Brain microvascular endothelial cell (primary cell): ENCODE data around the gene NUCKS1.

Experiments
- DNase-seq: peaks from one replicate; pipeline ENCODE4 v3.0.0-alpha.2; 2020
- H3K27ac ChIP-seq: fragments of 250-450 bp; sonication (Bioruptor Pico); 2 replicates; pipeline ENCODE4 v1.5.1; 2020; ENCODE audit warnings: mild to moderate bottlenecking, moderate library complexity
- H3K27me3 ChIP-seq: fragments of 250-450 bp; sonication (Bioruptor Pico); replicated peaks from 2 replicates; pipeline ENCODE4 v1.5.1; 2020; ENCODE audit warnings: mild to moderate bottlenecking
- H3K36me3 ChIP-seq: fragments of 250-450 bp; sonication (Bioruptor Pico); replicated peaks from 2 replicates; pipeline ENCODE4 v1.5.1; 2020; ENCODE audit warnings: mild to moderate bottlenecking
- H3K4me3 ChIP-seq: 2 replicates; pipeline ENCODE4 v1.5.1; 2011; ENCODE audit warnings: low read depth, mild to moderate bottlenecking, control low read depth, low read length, moderate library complexity
- in situ Hi-C: cut with HindIII; loops from 2 replicates; pipeline ENCODE4 v1.10.0; 2017; ENCODE audit warnings: low sequenced_read_pairs, low pct_ligation_motif_present
- TF ChIP-seq, protein P1 (sequence below): IDR thresholded peaks from 2 replicates; pipeline ENCODE4 v1.5.1; 2011; ENCODE audit warnings: low read depth, mild to moderate bottlenecking, moderate library complexity, low read length, control low read depth, inconsistent platforms; ENCODE audit errors: missing control alignments

NUCKS1 gene

DNA sequence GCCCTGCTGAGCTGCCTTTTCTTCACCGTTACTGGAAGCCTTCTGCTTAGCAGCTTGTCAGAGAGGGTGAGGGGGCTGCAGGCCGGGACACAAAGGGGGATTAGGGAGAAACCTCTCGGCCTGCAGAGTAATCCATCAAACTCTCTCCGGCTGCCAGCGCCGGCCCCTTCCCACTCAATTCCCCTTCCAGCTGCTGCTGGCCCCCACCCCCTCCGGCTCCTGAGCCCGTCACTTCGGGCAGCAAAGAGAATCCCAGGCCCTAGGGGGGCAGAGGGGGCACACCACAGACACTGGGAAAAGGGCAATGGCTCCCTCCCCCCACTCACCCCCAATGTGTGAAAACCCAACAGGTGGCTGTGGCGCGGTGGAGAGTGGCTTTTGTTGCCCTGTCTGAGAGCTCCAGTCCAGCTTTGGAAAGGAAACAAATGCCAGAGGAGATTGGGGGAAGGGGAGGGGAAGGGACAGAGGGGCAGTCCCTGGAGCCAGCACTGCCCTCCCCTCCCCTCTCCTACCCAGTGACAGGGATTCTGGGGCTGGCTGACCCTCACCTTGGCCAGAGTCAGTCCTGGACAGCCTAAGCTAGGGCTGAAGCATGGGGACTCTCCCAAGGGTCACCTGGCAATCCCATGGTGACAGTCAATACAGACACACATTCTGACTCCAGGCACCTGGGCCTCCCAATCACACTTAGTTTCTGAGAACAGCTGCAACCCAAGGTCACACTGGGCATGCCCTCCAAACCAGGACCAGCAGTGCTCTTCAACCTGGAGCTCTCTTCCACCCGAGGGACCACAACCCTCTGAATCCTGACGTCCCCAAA is 79.2 kb downstream of the NUCKS1 start:
- Histone ChIP-seq H3K4me3 (no peak overlapping the region), H3K27ac (no peak overlapping the region), H3K27me3 (no peaks in the 10 kb centered on the region), H3K36me3 (no peaks in the 10 kb centered on the region)
- TF ChIP-seq, protein P1, sequence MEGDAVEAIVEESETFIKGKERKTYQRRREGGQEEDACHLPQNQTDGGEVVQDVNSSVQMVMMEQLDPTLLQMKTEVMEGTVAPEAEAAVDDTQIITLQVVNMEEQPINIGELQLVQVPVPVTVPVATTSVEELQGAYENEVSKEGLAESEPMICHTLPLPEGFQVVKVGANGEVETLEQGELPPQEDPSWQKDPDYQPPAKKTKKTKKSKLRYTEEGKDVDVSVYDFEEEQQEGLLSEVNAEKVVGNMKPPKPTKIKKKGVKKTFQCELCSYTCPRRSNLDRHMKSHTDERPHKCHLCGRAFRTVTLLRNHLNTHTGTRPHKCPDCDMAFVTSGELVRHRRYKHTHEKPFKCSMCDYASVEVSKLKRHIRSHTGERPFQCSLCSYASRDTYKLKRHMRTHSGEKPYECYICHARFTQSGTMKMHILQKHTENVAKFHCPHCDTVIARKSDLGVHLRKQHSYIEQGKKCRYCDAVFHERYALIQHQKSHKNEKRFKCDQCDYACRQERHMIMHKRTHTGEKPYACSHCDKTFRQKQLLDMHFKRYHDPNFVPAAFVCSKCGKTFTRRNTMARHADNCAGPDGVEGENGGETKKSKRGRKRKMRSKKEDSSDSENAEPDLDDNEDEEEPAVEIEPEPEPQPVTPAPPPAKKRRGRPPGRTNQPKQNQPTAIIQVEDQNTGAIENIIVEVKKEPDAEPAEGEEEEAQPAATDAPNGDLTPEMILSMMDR: no peak
- DNase-seq: no peak
- in situ Hi-C loops: no loop called here

DNA sequence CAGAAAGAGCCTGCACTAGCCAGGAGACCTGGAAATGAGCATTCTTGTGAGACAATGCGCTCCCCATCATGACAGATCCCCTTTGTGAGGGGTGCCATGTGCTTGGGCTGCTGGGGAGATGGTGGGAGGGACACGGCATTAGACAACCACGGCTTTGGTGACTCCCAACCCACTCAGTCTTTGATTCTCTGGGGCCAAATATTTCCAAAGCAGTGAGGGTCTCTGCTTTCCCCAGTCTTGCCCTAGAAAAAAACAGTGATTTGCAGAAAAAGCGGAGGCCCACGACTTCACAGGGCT is 79.9 kb downstream of the NUCKS1 start:
- H3K36me3 ChIP-seq: no peaks in the 10 kb centered on the region
- no peak for DNase-seq
- TF ChIP-seq, protein P1: no peak
- in situ Hi-C loops: no loop called here
- H3K27ac ChIP-seq: no peak overlapping the region
- no peak overlapping the region for H3K4me3 ChIP-seq
- H3K27me3 ChIP-seq: no peaks in the 10 kb centered on the region

DNA sequence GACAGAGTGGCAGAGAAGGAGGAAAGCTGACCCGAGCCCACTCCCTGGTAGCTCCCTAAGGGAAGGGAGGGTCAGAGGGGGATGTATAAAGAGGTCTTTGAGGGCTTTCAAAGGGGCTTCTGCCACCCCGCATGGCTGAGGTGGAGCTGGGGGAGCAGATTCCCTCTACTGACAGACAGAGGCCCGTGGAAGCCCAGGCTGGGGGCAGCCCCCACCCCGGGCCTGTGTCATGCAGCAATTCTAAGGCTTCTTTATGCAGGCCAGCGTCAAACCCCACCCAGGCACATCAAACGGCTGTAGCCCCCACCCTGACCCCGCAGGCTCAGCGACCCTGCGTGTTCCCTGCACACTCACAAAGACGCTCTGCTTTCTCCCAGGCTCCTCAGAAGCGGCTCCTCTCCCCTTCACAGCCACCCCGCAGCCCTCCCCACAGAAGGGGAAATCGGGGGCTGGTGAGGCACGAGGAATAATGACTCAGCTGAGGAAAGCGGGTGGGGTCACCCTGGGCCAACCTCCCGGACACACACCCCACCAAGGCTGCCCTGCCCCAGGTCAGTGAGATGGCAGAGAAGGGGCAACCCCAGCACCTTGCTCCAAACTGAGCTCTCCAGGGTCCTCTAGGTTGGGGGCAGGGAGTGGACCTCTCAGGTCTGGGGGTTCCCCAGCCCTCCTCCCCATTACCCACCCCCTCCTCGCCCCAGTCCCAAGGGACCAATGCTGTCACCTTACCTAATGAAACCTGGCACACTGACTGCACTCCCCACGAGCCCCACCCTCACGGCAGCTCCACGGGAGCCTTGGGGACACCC is 80.4 kb downstream of the NUCKS1 start:
- in situ Hi-C loops: loop anchor here (10.0 kb wide), 1 partner anchor 45 kb away; no protein-coding TSS in a partner anchor
- DNase-seq: no peak
- TF ChIP-seq, protein P1: no peak
- Histone ChIP-seq H3K27ac (no peak overlapping the region), H3K4me3 (no peak overlapping the region), H3K36me3 (no peaks in the 10 kb centered on the region), H3K27me3 (no peaks in the 10 kb centered on the region)

DNA sequence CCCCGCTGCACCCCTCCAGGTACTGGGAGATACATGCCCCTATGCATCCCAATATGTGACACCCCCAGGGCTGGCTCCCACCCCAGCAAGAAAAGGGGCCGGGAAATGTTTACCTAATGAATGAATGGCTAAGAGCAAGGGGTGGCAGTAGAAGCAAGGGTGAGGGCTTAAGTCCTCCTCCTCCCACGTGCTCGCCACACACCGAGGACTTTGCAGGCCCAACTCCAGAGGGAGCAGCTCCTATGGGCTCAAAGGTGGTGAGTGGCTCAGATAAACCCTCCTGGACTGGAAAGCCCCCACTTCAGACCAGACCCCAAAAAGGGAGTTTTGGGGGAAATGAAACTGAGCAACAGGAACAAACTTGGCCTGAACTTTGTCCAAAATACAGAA is 81.0 kb downstream of the NUCKS1 start:
- H3K4me3 ChIP-seq: no peak overlapping the region
- TF ChIP-seq, protein P1: peak; percentile 22
- in situ Hi-C loops: loop anchor here (10.0 kb wide), 1 partner anchor 46 kb away; no protein-coding TSS in a partner anchor

DNA sequence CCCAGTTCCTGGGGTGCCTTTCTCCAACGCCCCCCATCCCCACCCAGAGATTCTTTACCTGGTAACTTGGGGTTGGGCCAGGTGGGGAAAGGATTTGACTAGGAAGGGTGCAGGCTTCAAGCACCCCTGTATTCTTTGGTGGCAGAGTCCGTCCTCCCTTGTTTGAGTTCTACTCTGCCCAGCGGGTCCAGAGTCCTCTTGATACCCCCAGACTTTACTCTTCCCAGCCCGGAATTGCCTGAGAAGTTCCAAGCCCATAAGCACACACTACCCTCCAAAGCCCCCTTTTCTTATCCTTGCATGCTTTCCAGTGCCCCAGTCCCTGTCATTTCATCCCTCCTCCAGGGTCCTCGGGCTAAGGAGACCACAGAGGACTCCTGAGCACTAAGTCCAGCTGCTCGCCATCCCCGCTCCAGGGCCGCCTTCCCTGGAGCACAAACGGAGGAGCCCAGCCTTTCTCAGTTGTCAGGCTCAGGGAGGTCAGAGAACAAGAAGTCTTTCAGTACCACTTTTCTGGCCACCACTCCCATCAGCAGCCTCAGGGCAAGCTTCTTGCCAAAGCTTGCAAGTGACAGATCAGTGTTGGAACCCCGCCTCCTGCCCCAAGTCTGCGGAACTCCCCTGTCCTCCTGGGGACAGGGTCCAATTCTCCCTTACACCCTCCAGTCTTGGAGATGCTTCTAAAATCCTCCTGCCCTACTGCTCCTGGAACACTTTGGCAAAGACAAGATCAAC is 81.9 kb downstream of the NUCKS1 start:
- Histone ChIP-seq H3K4me3 (no peak overlapping the region), H3K27me3 (no peaks in the 10 kb centered on the region), H3K27ac (no peak overlapping the region), H3K36me3 (no peaks in the 10 kb centered on the region)
- TF ChIP-seq, protein P1: no peak
- no peak for DNase-seq
- in situ Hi-C loops: loop anchor here (10.0 kb wide), 1 partner anchor 47 kb away; no protein-coding TSS in a partner anchor

More for the DNA sequence above, 81.0 kb downstream of the NUCKS1 start:
- H3K36me3 ChIP-seq: no peaks in the 10 kb centered on the region
- H3K27me3 ChIP-seq: no peaks in the 10 kb centered on the region
- no peak for DNase-seq
- H3K27ac ChIP-seq: no peak overlapping the region
